NOMO-1 (cell line): Measurements from ENCODE around the gene AGK.
"Not testable (repeated sequence)": the region's sequence is repeated elsewhere in the genome, so short reads cannot be mapped to it uniquely, and the experiment has no call there.

Source experiments
- DNase-seq, 2 experiments: peaks; one replicate each; lab custom pipeline; 2025; ENCODE audit not compliant: unreplicated experiment in 2 of 2; lab: John Stamatoyannopoulos, UW

The AGK gene

GRCh38 chr7:141640239-141640840, 89.1 kb downstream of the AGK start:
- DNase-seq: no peak

- no peak for DNase-seq
These were observed 90.7 kb downstream of the AGK start for GRCh38 chr7:141641876-141642275.

GRCh38 chr7:141645188-141645587, 94.0 kb downstream of the AGK start:
- no peak for DNase-seq

GRCh38 chr7:141646826-141647480, 95.7 kb downstream of the AGK start:
- DNase-seq: no peak

GRCh38 chr7:141647701-141648100, 96.5 kb downstream of the AGK start:
- not testable (repeated sequence) for DNase-seq

GRCh38 chr7:141648276-141649114, 97.3 kb downstream of the AGK start:
- DNase-seq: no peak

- DNase-seq: no peak
These were observed 98.1 kb downstream of the AGK start for GRCh38 chr7:141649137-141649864.

GRCh38 chr7:141649865-141650634, 98.8 kb downstream of the AGK start:
- peak in 1 of 2 experiments; percentile 2 for DNase-seq

GRCh38 chr7:141651417-141651816, 100.2 kb downstream of the AGK start:
- DNase-seq: no peak

GRCh38 chr7:141652691-141653090, 101.5 kb downstream of the AGK start:
- no peak for DNase-seq

- DNase-seq: peak; percentile 30 to 68
These were observed 103.3 kb downstream of the AGK start for GRCh38 chr7:141654551-141654950.

- DNase-seq: no peak
These were observed 108.3 kb downstream of the AGK start for GRCh38 chr7:141659501-141659900.

- peak; percentile 15 to 61 for DNase-seq
These were observed 109.0 kb downstream of the AGK start for GRCh38 chr7:141660259-141660658.

- peak in 1 of 2 experiments; percentile 0 for DNase-seq
These were observed 112.1 kb downstream of the AGK start for GRCh38 chr7:141663081-141663849.

- no peak for DNase-seq
These were observed 113.2 kb downstream of the AGK start for GRCh38 chr7:141664450-141664849.

GRCh38 chr7:141665208-141666035, 114.2 kb downstream of the AGK start:
- DNase-seq: no peak

GRCh38 chr7:141666071-141666470, 114.9 kb downstream of the AGK start:
- DNase-seq: no peak

GRCh38 chr7:141668853-141669252, 117.6 kb downstream of the AGK start:
- DNase-seq: no peak
